Astrocyte of the cerebellum (primary cell): Measurements from ENCODE around the gene NEURL2.
A peak's percentile ranks its signal among the peaks of the same experiment; 100 is the strongest.

ENCODE experiments used
- DNase-seq: peaks from one replicate; pipeline ENCODE4 v3.0.0-alpha.2; 2011; ENCODE audit warnings: low read depth
- H3K4me3 ChIP-seq: 2 replicates; pipeline ENCODE4 v1.5.1; 2011; ENCODE audit warnings: mild to moderate bottlenecking, low read depth, low read length, moderate library complexity
- CTCF ChIP-seq: IDR thresholded peaks from 2 replicates; pipeline ENCODE4 v1.5.1; 2012; ENCODE audit warnings: low read length, low read depth, moderate library complexity, mild to moderate bottlenecking; ENCODE audit errors: missing control alignments
- in situ Hi-C: cut with HindIII; loops from 2 replicates; pipeline ENCODE4 v1.10.0; 2017; ENCODE audit warnings: low sequenced_read_pairs

The NEURL2 gene

DNA sequence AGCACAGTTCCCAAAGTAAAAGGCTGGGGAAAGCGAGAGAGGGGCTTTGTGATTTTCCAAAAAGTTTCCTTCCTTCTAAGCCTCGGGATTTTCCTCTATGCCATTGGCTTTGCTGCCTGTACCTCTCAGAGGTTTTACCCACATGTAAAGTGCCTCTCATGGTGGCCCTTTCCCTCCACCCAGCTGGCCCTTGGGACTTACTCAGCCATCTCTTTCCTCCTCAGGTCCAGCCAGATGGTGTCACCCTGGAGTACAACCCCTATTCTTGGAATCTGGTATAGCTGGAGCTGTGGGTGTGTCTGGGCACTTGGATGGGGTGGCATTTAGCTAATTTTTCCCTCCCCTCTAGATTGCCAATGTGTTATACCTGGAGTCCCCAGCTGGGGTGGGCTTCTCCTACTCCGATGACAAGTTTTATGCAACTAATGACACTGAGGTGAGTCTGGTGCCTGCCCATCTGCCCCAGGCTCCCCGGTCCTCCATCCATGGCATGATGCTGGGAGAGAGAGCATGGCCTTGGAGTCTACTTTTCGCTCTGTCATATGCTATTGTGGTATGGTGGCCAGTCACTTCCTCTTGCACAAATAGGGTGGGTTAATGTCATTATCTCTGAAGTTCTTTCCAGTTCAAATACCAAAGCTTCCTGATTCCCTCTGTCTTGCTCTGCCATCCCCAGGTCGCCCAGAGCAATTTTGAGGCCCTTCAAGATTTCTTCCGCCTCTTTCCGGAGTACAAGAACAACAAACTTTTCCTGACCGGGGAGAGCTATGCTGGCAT, 1.2 kb upstream of the NEURL2 start:
- no peak for DNase-seq
- TF ChIP-seq CTCF, result peak; percentile 31
- peak overlapping the region; percentile 78 for H3K4me3 ChIP-seq
- in situ Hi-C loops, result no loop called here

DNA sequence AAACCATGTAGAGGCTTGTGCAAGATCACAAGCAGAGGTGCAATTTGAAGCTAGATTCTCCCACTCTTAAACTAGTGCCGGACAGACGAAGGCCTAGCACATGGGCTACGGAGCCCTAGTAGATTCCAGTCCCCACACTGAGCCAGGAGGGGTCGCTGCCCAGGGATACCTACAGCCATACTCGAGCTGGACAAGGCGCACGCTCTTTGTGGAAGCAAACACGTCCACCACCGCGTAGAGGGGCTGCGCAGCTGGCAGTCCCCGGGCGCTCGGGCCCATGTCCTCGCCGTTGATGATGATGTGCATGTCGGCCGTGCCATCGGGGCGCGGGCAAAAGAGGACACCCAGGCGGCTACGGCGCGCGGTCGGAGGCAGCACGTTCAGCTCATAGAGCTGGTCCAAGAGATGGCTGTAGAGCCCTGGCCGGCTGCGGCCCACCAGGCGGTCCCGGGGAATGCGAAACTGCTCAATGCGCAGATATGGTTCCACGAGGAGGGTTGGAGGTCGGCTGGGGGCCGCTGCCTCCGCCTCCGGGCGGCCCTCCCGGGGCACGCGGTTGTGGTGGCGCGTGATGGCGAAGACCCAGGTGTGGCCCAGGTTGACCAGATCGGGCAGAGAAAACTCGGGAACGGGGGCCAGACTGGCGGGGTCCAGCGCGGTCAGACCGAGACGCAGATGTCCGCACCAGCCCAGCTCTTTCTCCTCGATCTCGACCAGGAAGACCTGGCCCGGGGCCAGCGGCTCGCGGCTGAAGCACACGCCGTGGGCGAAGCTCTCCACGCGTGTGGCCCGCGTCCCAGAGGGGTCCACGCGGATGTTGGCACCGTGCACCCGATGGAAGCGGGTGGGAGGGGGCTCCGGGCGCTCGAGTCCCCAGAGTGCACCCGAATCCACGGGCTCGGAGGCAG, 677 bp downstream of the NEURL2 start:
- H3K4me3 ChIP-seq, result peak overlapping the region; percentile 78
- in situ Hi-C loops, result no loop called here
- TF ChIP-seq CTCF, result peak; percentile 79
- DNase-seq, result peak; percentile 61

GRCh38 chr20:45888681-45889080, 2.3 kb downstream of the NEURL2 start:
- DNase-seq, result no peak
- in situ Hi-C loops, result loop anchor here (5.0 kb wide), 1 partner anchor 54 kb away; no protein-coding TSS in a partner anchor
- no peak for TF ChIP-seq CTCF
- no peak overlapping the region for H3K4me3 ChIP-seq

DNA sequence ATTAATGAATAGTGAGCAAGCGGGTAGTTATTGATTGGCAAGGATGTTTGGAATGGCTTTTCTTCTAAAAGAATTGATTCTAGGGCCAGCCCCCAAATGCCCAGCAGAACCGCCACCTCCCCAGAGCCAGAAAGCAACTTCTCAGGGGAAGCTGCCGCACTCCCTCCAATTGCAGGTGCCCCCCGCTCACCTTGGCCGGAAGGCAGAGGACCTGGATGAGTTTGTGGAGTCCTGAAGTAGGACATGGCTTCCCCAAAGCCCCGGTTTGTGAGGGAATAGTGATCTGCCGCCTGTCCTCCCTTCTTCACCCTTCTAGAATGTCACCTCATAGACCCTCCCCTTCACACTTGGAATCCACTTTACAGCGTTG, 3.7 kb downstream of the NEURL2 start, which contains the start of gene SPATA25:
Gene SPATA25 (minus strand): TSS at position 277 of the 370 bp plus-strand sequence. CDS start 32 bp downstream, at position 245.
- in situ Hi-C loops, result loop anchor here (5.0 kb wide), 1 partner anchor 55 kb away; no protein-coding TSS in a partner anchor
- DNase-seq, result no peak
- no peak within 1 kb of the TSS for H3K4me3 ChIP-seq
- no peak for TF ChIP-seq CTCF

- no peak for TF ChIP-seq CTCF
- no peak for DNase-seq
- H3K4me3 ChIP-seq, result no peak overlapping the region
- in situ Hi-C loops, result loop anchor here (5.0 kb wide), 1 partner anchor 56 kb away; no protein-coding TSS in a partner anchor
Measured at GRCh38 chr20:45886590-45887345, 4.2 kb downstream of the NEURL2 start.

- no peak for DNase-seq
- H3K4me3 ChIP-seq, result no peak overlapping the region
- no peak for TF ChIP-seq CTCF
- in situ Hi-C loops, result no loop called here
Measured at GRCh38 chr20:45883100-45883469, 7.9 kb downstream of the NEURL2 start.
